22Rv1 (cell line): Measurements from ENCODE around the gene RPTOR.

Source experiments
- ZFX ChIP-seq: fragments of 450-650 bp; IDR thresholded peaks from 2 replicates; pipeline ENCODE4 v1.6.1; 2017; ENCODE audit warnings: antibody characterized with exemption, borderline replicate concordance
- TF ChIP-seq, protein P1 (sequence below): fragments of 450-650 bp; IDR thresholded peaks from 2 replicates; pipeline ENCODE4 v1.5.1; 2017; ENCODE audit warnings: mild to moderate bottlenecking

DNA sequence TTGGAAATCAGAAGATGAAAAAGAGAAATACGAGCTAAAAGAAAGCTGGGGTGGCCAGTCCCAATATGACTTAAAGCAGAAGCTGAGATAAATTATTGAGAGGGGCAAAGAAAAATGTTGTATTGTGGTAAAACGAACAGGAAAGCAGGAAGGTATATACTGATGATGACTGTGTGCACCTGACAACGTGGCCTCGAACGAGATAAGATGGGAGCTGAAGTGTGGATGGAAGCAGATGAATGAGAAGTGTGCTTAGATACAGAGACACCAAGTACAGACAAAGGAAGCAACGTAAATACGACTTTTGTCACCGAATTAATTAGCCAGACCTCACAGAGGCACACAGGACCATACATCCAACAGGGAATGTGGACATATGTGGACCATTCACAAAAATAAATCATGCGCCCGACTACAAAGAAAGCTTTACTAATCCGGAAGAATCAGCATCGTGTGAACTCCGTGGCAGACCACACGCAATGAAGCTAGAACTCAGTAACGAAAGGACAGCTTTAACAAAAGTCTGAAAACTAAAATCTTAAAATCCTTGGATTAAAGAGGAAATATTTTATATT is 218.7 kb downstream of the RPTOR start:
- TF ChIP-seq, protein P1, sequence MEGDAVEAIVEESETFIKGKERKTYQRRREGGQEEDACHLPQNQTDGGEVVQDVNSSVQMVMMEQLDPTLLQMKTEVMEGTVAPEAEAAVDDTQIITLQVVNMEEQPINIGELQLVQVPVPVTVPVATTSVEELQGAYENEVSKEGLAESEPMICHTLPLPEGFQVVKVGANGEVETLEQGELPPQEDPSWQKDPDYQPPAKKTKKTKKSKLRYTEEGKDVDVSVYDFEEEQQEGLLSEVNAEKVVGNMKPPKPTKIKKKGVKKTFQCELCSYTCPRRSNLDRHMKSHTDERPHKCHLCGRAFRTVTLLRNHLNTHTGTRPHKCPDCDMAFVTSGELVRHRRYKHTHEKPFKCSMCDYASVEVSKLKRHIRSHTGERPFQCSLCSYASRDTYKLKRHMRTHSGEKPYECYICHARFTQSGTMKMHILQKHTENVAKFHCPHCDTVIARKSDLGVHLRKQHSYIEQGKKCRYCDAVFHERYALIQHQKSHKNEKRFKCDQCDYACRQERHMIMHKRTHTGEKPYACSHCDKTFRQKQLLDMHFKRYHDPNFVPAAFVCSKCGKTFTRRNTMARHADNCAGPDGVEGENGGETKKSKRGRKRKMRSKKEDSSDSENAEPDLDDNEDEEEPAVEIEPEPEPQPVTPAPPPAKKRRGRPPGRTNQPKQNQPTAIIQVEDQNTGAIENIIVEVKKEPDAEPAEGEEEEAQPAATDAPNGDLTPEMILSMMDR: no peak
- TF ChIP-seq ZFX: no peak
